ENCODE data around the gene AJAP1.

AJAP1 gene

GRCh38 chr1:4778056-4778455 lies 123.6 kb downstream of the AJAP1 start:
- peak; percentile 2 for DNase-seq

- DNase-seq = no peak
These were observed 127.2 kb downstream of the AJAP1 start for GRCh38 chr1:4781646-4782045.

- DNase-seq = no peak
These were observed 130.4 kb downstream of the AJAP1 start for GRCh38 chr1:4784761-4785160.

- DNase-seq = peak; percentile 29
These were observed 131.6 kb downstream of the AJAP1 start for GRCh38 chr1:4786055-4786454.

GRCh38 chr1:4787551-4787950 lies 133.1 kb downstream of the AJAP1 start:
- no peak for DNase-seq

GRCh38 chr1:4792565-4792964 lies 138.2 kb downstream of the AJAP1 start:
- no peak for DNase-seq

GRCh38 chr1:4794020-4794780 lies 139.8 kb downstream of the AJAP1 start:
- peak; percentile 66 for DNase-seq

- no peak for DNase-seq
These were observed 142.0 kb downstream of the AJAP1 start for GRCh38 chr1:4796161-4797015.

GRCh38 chr1:4797016-4797410 lies 142.6 kb downstream of the AJAP1 start:
- no peak for DNase-seq

- no peak for DNase-seq
These were observed 143.0 kb downstream of the AJAP1 start for GRCh38 chr1:4797429-4797828.

GRCh38 chr1:4801192-4801924 lies 146.9 kb downstream of the AJAP1 start:
- no peak for DNase-seq

- DNase-seq = no peak
These were observed 147.6 kb downstream of the AJAP1 start for GRCh38 chr1:4802024-4802423.

GRCh38 chr1:4803335-4803734 lies 148.9 kb downstream of the AJAP1 start:
- DNase-seq = no peak

GRCh38 chr1:4805987-4806386 lies 151.6 kb downstream of the AJAP1 start:
- DNase-seq = no peak

- no peak for DNase-seq
These were observed 166.1 kb downstream of the AJAP1 start for GRCh38 chr1:4820543-4820942.

- no peak for DNase-seq
These were observed 171.5 kb downstream of the AJAP1 start for GRCh38 chr1:4825800-4826450.

GRCh38 chr1:4830707-4831106 lies 176.3 kb downstream of the AJAP1 start:
- DNase-seq = no peak

- no peak for DNase-seq
These were observed 182.2 kb downstream of the AJAP1 start for GRCh38 chr1:4836574-4836973.

GRCh38 chr1:4837031-4837600 lies 182.7 kb downstream of the AJAP1 start:
- no peak for DNase-seq

GRCh38 chr1:4837752-4838151 lies 183.3 kb downstream of the AJAP1 start:
- no peak for DNase-seq

GRCh38 chr1:4838231-4838630 lies 183.8 kb downstream of the AJAP1 start:
- DNase-seq = no peak
